Activated T-helper 1 cell treated with anti-CD3 and anti-CD28 coated beads, Interleukin-12 subunit alpha, Interleukin-12 subunit beta, Interleukin-2, Interleukin-4 antibody, amounts not matched to agents 30 ng/mL and 10 ng/mL and 1 ng/mL, durations not matched to agents 14 hours and 24 hours and 36 hours (primary cell): ENCODE data around the gene NEMF. TPM values are rescaled to one million over a fixed set of nuclear protein-coding genes. Genes with fewer than 3 reads are reported as not detected.
"Not testable (repeated sequence)": the region's sequence is repeated elsewhere in the genome, so short reads cannot be mapped to it uniquely, and the experiment has no call there.

Experiments
- DNase-seq: peaks from one replicate; pipeline ENCODE4 v3.0.0; 2021; ENCODE audit warnings: low spot score
- H3K27ac Mint-ChIP-seq: one replicate; pipeline ENCODE4 v1.8.0; 2021; ENCODE audit warnings: mild to moderate bottlenecking, mixed read lengths
- H3K27me3 Mint-ChIP-seq: one replicate; pipeline ENCODE4 v1.8.0; 2022; ENCODE audit warnings: mild to moderate bottlenecking, moderate library complexity, mixed read lengths; ENCODE audit not compliant: insufficient read depth
- H3K36me3 Mint-ChIP-seq: one replicate; pipeline ENCODE4 v1.8.0; 2021; ENCODE audit warnings: low read depth, mixed read lengths
- H3K4me1 Mint-ChIP-seq: one replicate; pipeline ENCODE4 v1.8.0; 2021; ENCODE audit warnings: low read depth, mixed read lengths
- H3K4me3 Mint-ChIP-seq: one replicate; pipeline ENCODE4 v1.8.0; 2021; ENCODE audit warnings: mild to moderate bottlenecking, moderate library complexity, mixed read lengths
- H3K9me3 Mint-ChIP-seq: one replicate; pipeline ENCODE4 v1.8.0; 2021; ENCODE audit warnings: mixed read lengths
- intact Hi-C: fragments of 100-400 bp; cut with micrococcal nuclease; formaldehyde crosslinking; loops from one replicate; pipeline ENCODE4 v1.15.1; 2024
- total RNA-seq: library from RNA; stranded (reverse); gene quantifications from 2 replicates; pipeline ENCODE4 v1.2.3, GENCODE V29; 2022

The NEMF gene
- total RNA-seq, 1 donor from 2014 or later: 79.9 TPM

DNA sequence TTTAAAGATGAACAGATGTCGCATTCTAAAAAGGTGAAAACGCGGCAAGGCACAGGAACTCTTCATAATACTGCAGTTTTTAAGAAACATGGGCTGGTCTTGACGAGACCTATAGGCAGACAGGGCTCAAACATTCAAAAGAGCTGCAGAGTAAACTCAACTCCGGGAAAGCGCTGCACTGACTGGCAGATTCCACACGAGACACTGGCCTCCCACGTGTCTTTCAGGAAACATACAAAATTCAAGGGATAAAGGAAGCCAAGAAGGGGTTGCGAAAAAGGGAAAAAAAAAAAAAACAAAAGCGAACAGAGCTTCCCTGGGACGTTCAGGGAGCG is 39.7 kb upstream of the NEMF start:
- Mint-ChIP-seq H3K4me1 (peaks cover 17% of the 10 kb centered on the region), H3K36me3 (peaks cover 41% of the 10 kb centered on the region), H3K27me3 (peaks cover 2% of the 10 kb centered on the region), H3K27ac (peak overlapping the region; percentile 100), H3K9me3 (no peaks in the 10 kb centered on the region), H3K4me3 (peak overlapping the region; percentile 99)
- DNase-seq: peak; percentile 28
- intact Hi-C loops: loop anchor here (1.0 to 5.0 kb wide), 10 partner anchors 13 to 630 kb away; partner anchors contain the start of genes DMAC2L, KLHDC2, L2HGDH and MGAT2

DNA sequence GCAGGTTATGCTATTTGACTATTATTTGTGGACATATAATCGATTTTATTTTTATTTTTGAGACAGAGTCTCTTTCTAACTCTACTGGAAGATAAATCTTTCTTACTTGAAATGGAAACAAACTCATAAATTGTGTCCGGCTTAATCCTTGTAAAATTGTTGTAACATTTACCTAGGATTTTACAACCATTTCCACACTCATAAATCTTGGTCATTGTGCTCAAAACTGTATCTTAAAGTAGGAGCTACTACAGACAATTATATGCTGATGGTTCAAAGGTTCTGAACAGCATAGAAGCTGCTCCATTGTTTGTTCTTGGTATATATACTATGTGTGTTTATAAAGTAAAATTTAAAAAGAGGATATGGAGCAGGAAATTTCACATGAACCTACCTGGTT is 35.7 kb upstream of the NEMF start:
- H3K4me3 Mint-ChIP-seq: no peak overlapping the region
- no peaks in the 10 kb centered on the region for H3K9me3 Mint-ChIP-seq
- peaks cover 22% of the 10 kb centered on the region for H3K4me1 Mint-ChIP-seq
- H3K36me3 Mint-ChIP-seq: peaks cover 9% of the 10 kb centered on the region
- intact Hi-C loops: no loop called here
- H3K27ac Mint-ChIP-seq: no peak overlapping the region
- H3K27me3 Mint-ChIP-seq: peaks cover 2% of the 10 kb centered on the region
- no peak for DNase-seq

DNA sequence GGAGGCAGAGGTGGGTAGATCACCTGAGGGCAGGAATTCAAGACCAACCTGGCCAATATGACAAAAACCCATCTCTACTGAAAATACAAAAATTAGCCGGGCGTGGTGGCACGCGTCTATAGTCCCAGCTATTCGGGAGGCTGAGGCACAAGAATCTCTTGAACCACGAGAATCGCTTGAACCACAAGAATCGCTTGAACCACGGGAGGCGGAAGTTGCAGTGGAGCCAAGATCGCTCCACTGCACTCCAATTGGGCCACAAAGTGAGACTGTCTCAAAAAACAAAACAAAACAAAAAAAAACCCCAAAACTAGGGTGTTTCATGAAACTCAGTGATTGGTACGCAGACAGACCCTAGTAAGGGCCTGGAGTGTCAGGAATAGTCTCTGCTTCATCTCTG is 33.9 kb upstream of the NEMF start:
- peaks cover 2% of the 10 kb centered on the region for H3K27me3 Mint-ChIP-seq
- no peaks in the 10 kb centered on the region for H3K9me3 Mint-ChIP-seq
- DNase-seq: no peak
- intact Hi-C loops: no loop called here
- H3K36me3 Mint-ChIP-seq: peaks cover 6% of the 10 kb centered on the region
- H3K4me1 Mint-ChIP-seq: peaks cover 20% of the 10 kb centered on the region
- H3K27ac Mint-ChIP-seq: no peak overlapping the region
- no peak overlapping the region for H3K4me3 Mint-ChIP-seq

DNA sequence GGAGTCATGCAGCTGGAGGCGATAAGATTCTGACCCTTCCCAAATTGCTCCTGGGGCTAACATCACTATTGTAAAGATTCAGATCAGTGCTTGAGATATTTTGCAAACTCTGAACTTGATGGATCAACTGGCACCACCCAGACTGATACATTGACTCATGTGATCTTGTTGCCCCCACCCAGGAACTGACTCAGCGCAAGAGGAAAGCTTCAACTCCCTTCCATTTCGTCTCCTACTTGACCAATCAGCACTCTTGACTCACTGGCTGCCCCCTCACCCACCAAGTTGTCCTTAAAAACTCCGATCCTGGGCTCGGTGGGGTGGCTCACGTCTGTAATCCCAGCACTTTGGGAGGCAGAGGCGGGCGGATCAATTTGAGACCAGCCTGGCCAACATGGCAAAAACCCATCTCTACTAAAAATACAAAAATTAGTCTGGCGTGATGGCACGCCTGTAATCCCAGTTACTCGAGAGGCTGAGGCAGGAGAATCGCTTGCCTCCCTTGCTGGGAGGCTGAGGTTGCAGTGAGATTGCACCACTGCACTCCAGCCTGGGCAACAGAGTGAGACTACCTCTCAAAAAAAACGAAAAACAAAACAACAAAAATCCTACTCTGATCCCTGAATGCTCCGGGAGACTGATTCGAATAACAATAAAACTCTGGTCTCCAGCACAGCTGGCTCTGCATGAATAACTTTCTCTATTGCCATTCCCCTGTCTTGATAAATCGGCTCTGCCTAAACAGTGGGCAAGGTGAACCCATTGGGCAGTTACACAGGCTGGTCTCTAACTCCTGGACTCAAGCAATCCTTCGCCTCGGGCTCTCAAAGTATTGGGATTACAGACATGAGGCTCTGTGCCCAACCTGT is 30.5 kb upstream of the NEMF start:
- no peaks in the 10 kb centered on the region for H3K9me3 Mint-ChIP-seq
- no peak overlapping the region for H3K27ac Mint-ChIP-seq
- peaks cover 39% of the 10 kb centered on the region for H3K4me1 Mint-ChIP-seq
- H3K4me3 Mint-ChIP-seq: no peak overlapping the region
- intact Hi-C loops: no loop called here
- no peak for DNase-seq
- H3K27me3 Mint-ChIP-seq: no peaks in the 10 kb centered on the region
- peaks cover 6% of the 10 kb centered on the region for H3K36me3 Mint-ChIP-seq

DNA sequence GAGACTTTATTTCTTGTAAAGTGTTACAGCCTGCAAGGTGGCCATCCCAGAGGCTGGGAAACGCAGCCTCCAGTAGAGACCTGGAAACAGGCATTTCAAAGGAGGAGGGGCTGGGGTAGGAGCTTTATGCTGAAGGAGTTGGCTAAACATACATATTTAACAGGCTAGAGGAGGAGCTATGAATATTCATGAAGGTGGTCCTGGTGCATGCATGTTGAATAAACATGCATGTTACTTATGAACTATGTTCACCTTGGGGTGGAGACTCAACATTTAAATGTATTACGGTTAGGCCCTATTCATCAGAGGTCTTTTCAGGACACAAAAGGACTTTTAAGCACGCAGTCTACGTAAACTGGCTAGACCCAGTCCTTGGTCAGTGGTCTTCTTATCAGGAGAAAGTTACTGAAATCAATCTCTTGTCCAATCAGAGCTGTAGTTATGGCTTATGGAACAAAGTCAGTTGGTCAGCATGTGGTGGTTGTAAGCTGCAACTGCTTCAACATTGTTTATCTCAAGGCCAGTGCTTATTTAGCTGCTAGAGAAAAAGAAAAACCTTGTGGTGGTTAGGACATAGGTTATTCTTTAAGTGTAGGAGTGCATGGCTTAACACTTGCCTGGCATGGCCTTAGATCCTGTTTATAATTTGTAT is 28.9 kb upstream of the NEMF start:
- Mint-ChIP-seq H3K36me3 (peaks cover 6% of the 10 kb centered on the region), H3K27ac (no peak overlapping the region), H3K27me3 (no peaks in the 10 kb centered on the region), H3K4me3 (no peak overlapping the region), H3K4me1 (peaks cover 37% of the 10 kb centered on the region), H3K9me3 (no peaks in the 10 kb centered on the region)
- DNase-seq: no peak
- intact Hi-C loops: no loop called here

DNA sequence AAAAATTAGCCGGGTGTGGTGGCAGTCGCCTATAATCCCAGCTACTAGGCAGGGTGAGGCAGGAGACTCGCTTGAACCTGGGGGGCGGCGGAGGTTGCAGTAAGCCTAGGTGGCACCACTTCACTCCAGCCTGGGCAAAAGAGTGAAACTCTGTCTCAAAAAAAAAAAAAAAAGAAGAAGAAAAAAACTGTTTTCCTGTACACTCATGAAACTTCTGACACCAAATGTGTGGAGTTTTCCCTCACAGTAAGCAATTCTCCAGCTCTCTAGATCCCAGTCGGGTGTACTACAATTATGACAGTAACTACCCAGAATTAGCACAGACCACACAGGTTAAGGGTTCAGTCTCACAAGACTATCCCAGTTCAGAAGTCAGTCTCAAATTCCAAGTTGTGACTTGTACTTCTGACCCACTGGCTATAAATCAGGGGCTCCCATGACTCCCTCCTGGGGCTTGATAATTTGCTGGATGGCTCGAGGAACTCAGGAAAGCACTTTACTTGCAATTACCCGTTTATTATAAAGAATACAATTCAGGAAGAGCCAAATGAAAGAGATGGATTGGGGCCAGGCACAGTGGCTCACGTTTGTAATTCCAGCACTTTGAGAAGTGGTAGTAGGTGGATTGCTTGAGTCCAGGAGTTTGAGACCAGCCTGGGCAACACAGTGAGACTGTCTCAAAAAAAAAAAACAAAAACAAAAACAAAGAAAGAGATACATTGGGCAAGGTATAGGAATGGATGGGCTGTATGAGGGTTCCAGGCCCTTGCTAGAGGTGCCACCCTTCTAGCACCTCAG is 27.9 kb upstream of the NEMF start:
- no peak for DNase-seq
- Mint-ChIP-seq H3K27me3 (peaks cover 3% of the 10 kb centered on the region), H3K9me3 (no peaks in the 10 kb centered on the region), H3K4me1 (peaks cover 34% of the 10 kb centered on the region), H3K27ac (peak overlapping the region; percentile 77), H3K4me3 (no peak overlapping the region), H3K36me3 (peaks cover 3% of the 10 kb centered on the region)
- intact Hi-C loops: no loop called here

DNA sequence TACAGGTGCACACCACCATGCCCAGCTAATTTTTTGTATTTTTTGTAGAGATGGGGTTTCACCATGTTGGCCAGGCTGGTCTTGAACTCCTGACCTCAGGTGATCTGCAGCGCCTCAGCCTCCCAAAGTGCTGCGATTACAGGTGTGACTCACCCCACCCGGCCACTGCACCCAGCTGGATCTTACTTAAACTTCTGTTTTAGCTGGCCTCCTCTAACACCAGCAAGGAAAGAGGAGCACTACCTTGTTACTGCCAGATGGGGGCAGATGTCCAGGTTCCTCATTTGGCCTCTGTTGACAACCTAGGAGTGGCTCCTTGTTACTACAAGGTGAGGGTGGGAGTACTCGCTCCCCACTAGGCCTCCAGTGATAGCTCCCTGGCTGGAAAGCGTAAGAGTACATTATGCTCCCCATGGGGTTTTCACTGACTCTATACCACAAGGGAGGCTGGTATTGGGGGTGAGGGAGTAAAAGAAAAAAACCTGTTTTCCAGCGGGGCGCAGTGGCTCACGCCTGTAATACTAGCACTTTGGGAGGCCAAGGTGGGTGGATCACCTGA is 27.1 kb upstream of the NEMF start:
- peaks cover 3% of the 10 kb centered on the region for H3K27me3 Mint-ChIP-seq
- peak; percentile 45 for DNase-seq
- peak overlapping the region; percentile 61 for H3K27ac Mint-ChIP-seq
- no peaks in the 10 kb centered on the region for H3K9me3 Mint-ChIP-seq
- no peak overlapping the region for H3K4me3 Mint-ChIP-seq
- intact Hi-C loops: loop anchor here (1.0 kb wide), 3 partner anchors 13 to 653 kb away; partner anchors contain the start of gene MAP4K5
- peaks cover 34% of the 10 kb centered on the region for H3K4me1 Mint-ChIP-seq
- H3K36me3 Mint-ChIP-seq: peaks cover 3% of the 10 kb centered on the region

DNA sequence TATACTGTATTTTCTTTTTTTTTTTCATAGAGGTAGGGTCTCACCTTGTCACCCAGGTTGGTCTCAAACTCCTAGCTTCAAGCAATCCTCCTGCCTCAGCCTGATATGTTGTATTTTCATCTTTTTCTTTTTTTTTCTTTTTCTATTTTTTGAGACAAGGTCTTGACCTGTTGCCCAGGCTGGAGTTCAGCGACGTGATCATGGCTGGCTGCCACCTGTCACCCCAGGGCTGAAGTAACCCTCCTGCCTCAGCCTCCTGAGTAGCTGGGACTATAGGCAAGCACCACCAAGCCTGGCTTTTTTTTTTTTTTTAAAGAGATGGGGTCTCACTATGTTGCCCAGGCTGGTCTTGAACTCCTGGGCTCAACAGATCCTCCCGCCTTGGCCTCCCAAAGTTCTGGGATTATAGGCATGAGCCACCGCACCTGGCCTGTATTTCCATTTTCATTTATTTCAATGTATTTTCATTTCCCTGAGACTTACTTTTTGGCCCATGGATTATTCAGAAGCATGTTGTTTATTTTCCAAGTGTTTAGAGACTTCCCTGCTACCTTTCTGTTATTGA is 24.1 kb upstream of the NEMF start:
- intact Hi-C loops: no loop called here
- Mint-ChIP-seq H3K9me3 (no peaks in the 10 kb centered on the region), H3K27ac (no peak overlapping the region), H3K4me1 (peaks cover 22% of the 10 kb centered on the region), H3K27me3 (peaks cover 3% of the 10 kb centered on the region), H3K36me3 (no peaks in the 10 kb centered on the region), H3K4me3 (no peak overlapping the region)
- no peak for DNase-seq

DNA sequence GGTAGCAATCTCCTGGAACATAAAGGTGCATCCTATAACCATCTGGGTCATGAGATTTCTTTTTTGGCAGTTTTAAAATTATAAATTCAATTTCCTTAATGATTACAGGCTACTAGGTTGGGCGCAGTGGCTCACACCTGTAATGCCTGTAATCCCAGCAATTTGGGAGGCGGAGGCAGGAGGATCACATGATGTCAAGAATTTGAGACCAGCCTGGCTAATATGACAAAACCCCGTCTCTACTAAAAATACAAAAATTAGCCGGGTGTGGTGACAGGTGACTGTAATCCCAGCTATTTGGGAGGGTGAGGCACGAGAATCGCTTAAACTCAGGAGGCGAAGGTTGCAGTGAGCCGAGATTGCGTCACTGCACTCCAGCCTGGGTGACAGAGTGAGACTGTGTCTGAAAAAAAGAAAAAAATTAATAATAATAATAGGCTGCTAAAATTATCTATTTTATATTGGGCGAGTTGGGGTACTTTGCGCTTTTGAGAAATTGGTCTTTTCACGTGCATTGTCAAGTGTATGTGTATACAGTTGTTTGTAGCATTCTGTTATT is 23.1 kb upstream of the NEMF start:
- H3K27ac Mint-ChIP-seq: no peak overlapping the region
- peaks cover 3% of the 10 kb centered on the region for H3K27me3 Mint-ChIP-seq
- DNase-seq: no peak
- H3K36me3 Mint-ChIP-seq: no peaks in the 10 kb centered on the region
- H3K4me3 Mint-ChIP-seq: no peak overlapping the region
- intact Hi-C loops: no loop called here
- peaks cover 13% of the 10 kb centered on the region for H3K4me1 Mint-ChIP-seq
- no peaks in the 10 kb centered on the region for H3K9me3 Mint-ChIP-seq

DNA sequence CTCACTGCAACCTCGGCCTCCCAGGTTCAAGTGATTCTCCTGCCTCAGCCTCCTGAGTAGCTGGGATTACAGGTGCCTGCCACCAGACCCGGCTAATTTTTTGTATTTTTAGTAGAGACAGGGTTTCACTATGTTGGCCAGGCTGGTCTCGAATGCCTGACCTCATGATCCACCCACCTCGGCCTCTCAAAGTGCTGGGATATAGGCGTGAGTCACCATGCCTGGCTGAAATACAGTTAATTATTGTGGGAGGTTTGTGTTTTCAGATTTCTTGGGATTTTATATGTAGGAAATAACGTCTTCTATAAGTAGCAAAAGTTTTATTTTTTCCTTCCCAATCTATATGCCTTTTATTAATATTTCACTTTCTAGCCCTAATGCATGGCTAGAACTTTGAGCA is 21.0 kb upstream of the NEMF start:
- H3K9me3 Mint-ChIP-seq, intact Hi-C loops, H3K27me3 Mint-ChIP-seq, H3K36me3 Mint-ChIP-seq, DNase-seq, H3K27ac Mint-ChIP-seq, H3K4me3 Mint-ChIP-seq: not testable (repeated sequence)
- H3K4me1 Mint-ChIP-seq: peaks cover 16% of the 10 kb centered on the region

DNA sequence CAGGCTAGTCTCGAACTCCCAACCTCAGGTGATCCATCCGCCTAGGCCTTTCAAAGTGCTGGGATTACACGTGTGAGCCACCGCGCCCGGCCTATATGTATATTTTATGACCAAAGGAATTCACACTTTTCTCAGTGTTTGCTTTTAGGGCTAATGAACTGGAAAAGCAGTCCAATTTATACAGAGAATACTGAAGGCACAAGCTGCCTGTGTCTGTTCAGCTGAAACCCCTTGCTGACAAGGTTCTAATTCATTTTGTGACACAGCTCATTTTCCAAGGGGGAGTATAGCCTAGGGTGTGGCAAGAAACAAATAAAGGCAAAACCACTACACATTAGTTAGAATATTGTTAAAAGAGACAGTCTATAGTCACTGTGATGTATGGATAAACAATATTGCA is 18.3 kb upstream of the NEMF start:
- Mint-ChIP-seq H3K27me3 (no peaks in the 10 kb centered on the region), H3K4me1 (peaks cover 20% of the 10 kb centered on the region), H3K27ac (no peak overlapping the region), H3K9me3 (no peaks in the 10 kb centered on the region), H3K4me3 (no peak overlapping the region), H3K36me3 (peaks cover 1% of the 10 kb centered on the region)
- no peak for DNase-seq
- intact Hi-C loops: no loop called here

DNA sequence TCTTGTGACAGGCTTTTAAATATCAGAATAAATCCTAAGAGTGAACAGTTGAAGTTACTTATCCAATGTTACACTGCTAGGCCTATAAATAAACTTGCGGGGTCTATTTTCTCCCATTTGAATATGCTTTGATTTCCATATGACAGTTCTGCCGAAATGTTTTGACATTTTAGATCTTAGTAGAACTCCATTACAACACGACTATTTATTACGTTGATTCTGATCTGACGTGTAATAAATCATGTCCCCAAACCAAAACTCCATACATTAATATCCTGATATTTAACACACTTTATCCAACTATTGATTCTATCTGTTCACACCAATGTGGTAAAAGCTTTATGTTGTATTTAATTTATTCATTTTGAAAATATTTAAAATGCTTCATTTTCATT is 16.1 kb upstream of the NEMF start:
- intact Hi-C loops: loop anchor here (1.0 kb wide), 7 partner anchors 24 to 444 kb away; partner anchors contain the start of genes DMAC2L, L2HGDH and VCPKMT
- peaks cover 1% of the 10 kb centered on the region for H3K36me3 Mint-ChIP-seq
- H3K4me3 Mint-ChIP-seq: peak overlapping the region; percentile 93
- no peak for DNase-seq
- H3K27ac Mint-ChIP-seq: peak overlapping the region; percentile 97
- H3K4me1 Mint-ChIP-seq: peaks cover 20% of the 10 kb centered on the region
- no peaks in the 10 kb centered on the region for H3K9me3 Mint-ChIP-seq
- H3K27me3 Mint-ChIP-seq: no peaks in the 10 kb centered on the region
